Ramos (cell line): ENCODE results near the gene PLEKHH1.
"Not testable (repeated sequence)": the region's sequence is repeated elsewhere in the genome, so short reads cannot be mapped to it uniquely, and the experiment has no call there.

Experiments
- in situ Hi-C: fragments of 300-500 bp; cut with MboI; formaldehyde crosslinking; loops from one replicate; pipeline ENCODE4 v1.14.3; 2022; ENCODE audit warnings: low sequenced_read_pairs; ENCODE audit not compliant: unreplicated experiment

The PLEKHH1 gene

GRCh38 chr14:67529947-67530935 is 2.8 kb upstream of the PLEKHH1 start:
- in situ Hi-C loops: no loop called here

- in situ Hi-C loops: no loop called here
Measured at GRCh38 chr14:67532606-67532997, 488 bp upstream of the PLEKHH1 start.

- in situ Hi-C loops: no loop called here
Measured at GRCh38 chr14:67533754-67534085, 630 bp downstream of the PLEKHH1 start.

- in situ Hi-C loops: no loop called here
Measured at GRCh38 chr14:67536087-67536486, 3.0 kb downstream of the PLEKHH1 start.

- in situ Hi-C loops: no loop called here
Measured at GRCh38 chr14:67537736-67538135, 4.6 kb downstream of the PLEKHH1 start.

- in situ Hi-C loops: no loop called here
Measured at GRCh38 chr14:67538501-67538900, 5.4 kb downstream of the PLEKHH1 start.

GRCh38 chr14:67539116-67539515 is 6.0 kb downstream of the PLEKHH1 start:
- in situ Hi-C loops: no loop called here

- in situ Hi-C loops: no loop called here
Measured at GRCh38 chr14:67541448-67542387, 8.6 kb downstream of the PLEKHH1 start.

- in situ Hi-C loops: not testable (repeated sequence)
Measured at GRCh38 chr14:67542620-67543019, 9.5 kb downstream of the PLEKHH1 start.

GRCh38 chr14:67544590-67544989 is 11.5 kb downstream of the PLEKHH1 start:
- in situ Hi-C loops: no loop called here

GRCh38 chr14:67547224-67547780 is 14.2 kb downstream of the PLEKHH1 start:
- in situ Hi-C loops: no loop called here

GRCh38 chr14:67549734-67550133 is 16.6 kb downstream of the PLEKHH1 start:
- in situ Hi-C loops: no loop called here

- in situ Hi-C loops: no loop called here
Measured at GRCh38 chr14:67551123-67551522, 18.0 kb downstream of the PLEKHH1 start.

- in situ Hi-C loops: no loop called here
Measured at GRCh38 chr14:67551940-67552339, 18.9 kb downstream of the PLEKHH1 start.

GRCh38 chr14:67553547-67553946 is 20.5 kb downstream of the PLEKHH1 start:
- in situ Hi-C loops: no loop called here

GRCh38 chr14:67554341-67554740 is 21.3 kb downstream of the PLEKHH1 start:
- in situ Hi-C loops: no loop called here

- in situ Hi-C loops: no loop called here
Measured at GRCh38 chr14:67555518-67556090, 22.5 kb downstream of the PLEKHH1 start.

GRCh38 chr14:67556671-67557070 is 23.6 kb downstream of the PLEKHH1 start:
- in situ Hi-C loops: no loop called here

GRCh38 chr14:67557118-67557517 is 24.0 kb downstream of the PLEKHH1 start:
- in situ Hi-C loops: no loop called here

- in situ Hi-C loops: no loop called here
Measured at GRCh38 chr14:67557656-67558055, 24.6 kb downstream of the PLEKHH1 start.
